NCI-H2171 treated with DMSO at 0.1 percent for 48 hours (cell line): ENCODE results near the gene GBF1.
A peak's percentile ranks its signal among the peaks of the same experiment; 100 is the strongest.
"Not testable (repeated sequence)": the region's sequence is repeated elsewhere in the genome, so short reads cannot be mapped to it uniquely, and the experiment has no call there.

ENCODE experiments used
- DNase-seq: peaks from one replicate; lab custom pipeline; 2025; lab: John Stamatoyannopoulos, UW

Gene GBF1

GRCh38 chr10:102231357-102232318 lies 13.7 kb upstream of the GBF1 start:
- peak; percentile 34 for DNase-seq

- DNase-seq: no peak
Measured at GRCh38 chr10:102233997-102234396, 11.3 kb upstream of the GBF1 start.

GRCh38 chr10:102234888-102235597 lies 10.3 kb upstream of the GBF1 start:
- DNase-seq: no peak

- DNase-seq: no peak
Measured at GRCh38 chr10:102235598-102235920, 9.8 kb upstream of the GBF1 start.

GRCh38 chr10:102236006-102236405 lies 9.3 kb upstream of the GBF1 start:
- DNase-seq: no peak

GRCh38 chr10:102237711-102238252 lies 7.5 kb upstream of the GBF1 start:
- DNase-seq: no peak

- no peak for DNase-seq
Measured at GRCh38 chr10:102240467-102241031, 4.8 kb upstream of the GBF1 start.

- no peak for DNase-seq
Measured at GRCh38 chr10:102241032-102241443, 4.3 kb upstream of the GBF1 start.

- DNase-seq: peak; percentile 43
Measured at GRCh38 chr10:102241444-102242117, 3.8 kb upstream of the GBF1 start, which contains the start of gene PITX3. PITX3 (minus strand) TSS chr10:102241512; CDS start chr10:102232080, 9,432 bp downstream.

- DNase-seq: no peak
Measured at GRCh38 chr10:102242118-102242485, 3.2 kb upstream of the GBF1 start.

- DNase-seq: no peak
Measured at GRCh38 chr10:102243309-102243708, 2.0 kb upstream of the GBF1 start.

GRCh38 chr10:102245932-102246251 lies 560 bp downstream of the GBF1 start:
- no peak for DNase-seq

GRCh38 chr10:102246261-102246660 lies 929 bp downstream of the GBF1 start:
- DNase-seq: no peak

GRCh38 chr10:102247734-102248133 lies 2.4 kb downstream of the GBF1 start:
- no peak for DNase-seq

GRCh38 chr10:102252508-102252907 lies 7.2 kb downstream of the GBF1 start:
- DNase-seq: not testable (repeated sequence)

GRCh38 chr10:102254426-102254825 lies 9.1 kb downstream of the GBF1 start:
- DNase-seq: no peak

GRCh38 chr10:102255404-102255803 lies 10.1 kb downstream of the GBF1 start:
- no peak for DNase-seq

- peak; percentile 17 for DNase-seq
Measured at GRCh38 chr10:102261196-102261595, 15.9 kb downstream of the GBF1 start.

GRCh38 chr10:102261842-102262241 lies 16.5 kb downstream of the GBF1 start:
- no peak for DNase-seq

GRCh38 chr10:102262744-102263370 lies 17.5 kb downstream of the GBF1 start:
- DNase-seq: no peak

GRCh38 chr10:102264371-102264770 lies 19.0 kb downstream of the GBF1 start:
- no peak for DNase-seq

- no peak for DNase-seq
Measured at GRCh38 chr10:102266670-102267069, 21.3 kb downstream of the GBF1 start.
